GM18867 (cell line): ENCODE measurements around the gene PRKCG.

Experiments
- ATAC-seq: cut with Tn5 transposase; IDR thresholded peaks from one replicate; pipeline ENCODE4 v1.9.1; 2021; ENCODE audit warnings: mild to moderate bottlenecking, moderate library complexity; ENCODE audit not compliant: unreplicated experiment

The PRKCG gene

GRCh38 chr19:53897459-53897858 lies 15.5 kb downstream of the PRKCG start:
- ATAC-seq: no peak

GRCh38 chr19:53898166-53898565 lies 16.2 kb downstream of the PRKCG start:
- no peak for ATAC-seq

GRCh38 chr19:53898636-53899341 lies 16.8 kb downstream of the PRKCG start:
- ATAC-seq: no peak

GRCh38 chr19:53900191-53900860 lies 18.3 kb downstream of the PRKCG start:
- no peak for ATAC-seq

- no peak for ATAC-seq
Observed at GRCh38 chr19:53903055-53903680, 21.2 kb downstream of the PRKCG start.

- no peak for ATAC-seq
Observed at GRCh38 chr19:53904909-53905308, 22.9 kb downstream of the PRKCG start.

GRCh38 chr19:53905787-53906186 lies 23.8 kb downstream of the PRKCG start:
- ATAC-seq: no peak

GRCh38 chr19:53906211-53907192 lies 24.5 kb downstream of the PRKCG start:
- no peak for ATAC-seq

- no peak for ATAC-seq
Observed at GRCh38 chr19:53907193-53907581, 25.2 kb downstream of the PRKCG start.

- no peak for ATAC-seq
Observed at GRCh38 chr19:53907690-53908089, 25.7 kb downstream of the PRKCG start.

- no peak for ATAC-seq
Observed at GRCh38 chr19:53908106-53908934, 26.3 kb downstream of the PRKCG start.

- ATAC-seq: no peak
Observed at GRCh38 chr19:53908935-53909415, 27.0 kb downstream of the PRKCG start, which contains the start of gene CACNG7. TSS of gene CACNG7 (plus strand) at chr19:53909278. CDS start at chr19:53912832, 3,554 bp downstream.

- ATAC-seq: no peak
Observed at GRCh38 chr19:53909471-53910169, 27.6 kb downstream of the PRKCG start.

- no peak for ATAC-seq
Observed at GRCh38 chr19:53910170-53910518, 28.1 kb downstream of the PRKCG start.

GRCh38 chr19:53912653-53913052 lies 30.7 kb downstream of the PRKCG start:
- ATAC-seq: no peak

- no peak for ATAC-seq
Observed at GRCh38 chr19:53915000-53915399, 33.0 kb downstream of the PRKCG start.

GRCh38 chr19:53916004-53916403 lies 34.0 kb downstream of the PRKCG start:
- ATAC-seq: no peak

- ATAC-seq: no peak
Observed at GRCh38 chr19:53917356-53917755, 35.4 kb downstream of the PRKCG start.

- ATAC-seq: no peak
Observed at GRCh38 chr19:53927739-53928138, 45.7 kb downstream of the PRKCG start.
